22Rv1 (cell line): ENCODE measurements around the gene KAT8.
"Not testable (repeated sequence)": the region's sequence is repeated elsewhere in the genome, so short reads cannot be mapped to it uniquely, and the experiment has no call there.

ENCODE experiments used
- H3K27ac ChIP-seq: fragments of 450-650 bp; 2 replicates; pipeline ENCODE4 v1.5.1; 2017
- ZFX ChIP-seq: fragments of 450-650 bp; IDR thresholded peaks from 2 replicates; pipeline ENCODE4 v1.6.1; 2017; ENCODE audit warnings: antibody characterized with exemption, borderline replicate concordance
- TF ChIP-seq, protein P1 (sequence below): fragments of 450-650 bp; IDR thresholded peaks from 2 replicates; pipeline ENCODE4 v1.5.1; 2017; ENCODE audit warnings: mild to moderate bottlenecking

KAT8 gene

GRCh38 chr16:31168848-31169247, 51.4 kb downstream of the KAT8 start:
- no peak for TF ChIP-seq ZFX
- TF ChIP-seq, protein P1, sequence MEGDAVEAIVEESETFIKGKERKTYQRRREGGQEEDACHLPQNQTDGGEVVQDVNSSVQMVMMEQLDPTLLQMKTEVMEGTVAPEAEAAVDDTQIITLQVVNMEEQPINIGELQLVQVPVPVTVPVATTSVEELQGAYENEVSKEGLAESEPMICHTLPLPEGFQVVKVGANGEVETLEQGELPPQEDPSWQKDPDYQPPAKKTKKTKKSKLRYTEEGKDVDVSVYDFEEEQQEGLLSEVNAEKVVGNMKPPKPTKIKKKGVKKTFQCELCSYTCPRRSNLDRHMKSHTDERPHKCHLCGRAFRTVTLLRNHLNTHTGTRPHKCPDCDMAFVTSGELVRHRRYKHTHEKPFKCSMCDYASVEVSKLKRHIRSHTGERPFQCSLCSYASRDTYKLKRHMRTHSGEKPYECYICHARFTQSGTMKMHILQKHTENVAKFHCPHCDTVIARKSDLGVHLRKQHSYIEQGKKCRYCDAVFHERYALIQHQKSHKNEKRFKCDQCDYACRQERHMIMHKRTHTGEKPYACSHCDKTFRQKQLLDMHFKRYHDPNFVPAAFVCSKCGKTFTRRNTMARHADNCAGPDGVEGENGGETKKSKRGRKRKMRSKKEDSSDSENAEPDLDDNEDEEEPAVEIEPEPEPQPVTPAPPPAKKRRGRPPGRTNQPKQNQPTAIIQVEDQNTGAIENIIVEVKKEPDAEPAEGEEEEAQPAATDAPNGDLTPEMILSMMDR: no peak

DNA sequence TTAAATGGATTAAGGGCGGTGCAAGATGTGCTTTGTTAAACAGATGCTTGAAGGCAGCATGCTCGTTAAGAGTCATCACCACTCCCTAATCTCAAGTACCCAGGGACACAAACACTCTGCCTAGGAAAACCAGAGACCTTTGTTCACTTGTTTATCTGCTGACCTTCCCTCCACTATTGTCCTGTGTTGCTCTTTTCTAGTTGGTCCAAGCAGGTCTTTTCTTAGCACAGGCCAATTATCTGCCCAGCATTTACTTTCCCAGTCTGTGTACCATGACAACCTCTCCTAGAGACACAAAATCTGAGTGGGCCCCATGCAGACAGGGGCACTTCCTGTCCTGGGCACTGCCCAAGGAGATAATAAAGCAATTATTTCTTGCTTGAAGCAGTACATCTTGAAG, 52.6 kb downstream of the KAT8 start:
- not testable (repeated sequence) for H3K27ac ChIP-seq

More at GRCh38 chr16:31168848-31169247, 51.4 kb downstream of the KAT8 start:
- no peak overlapping the region for H3K27ac ChIP-seq

- TF ChIP-seq, protein P1: no peak
- no peak for TF ChIP-seq ZFX
- H3K27ac ChIP-seq: no peak overlapping the region
Observed at GRCh38 chr16:31177136-31177535, 59.7 kb downstream of the KAT8 start.

GRCh38 chr16:31179219-31179746, 61.8 kb downstream of the KAT8 start:
- peak overlapping the region; percentile 94 for H3K27ac ChIP-seq
- TF ChIP-seq, protein P1: no peak

GRCh38 chr16:31179747-31180459, 62.4 kb downstream of the KAT8 start, which contains the start of gene FUS:
FUS (plus strand) TSS chr16:31180139; CDS start chr16:31180215, 76 bp downstream.
- H3K27ac ChIP-seq: peak within 1 kb of the TSS; percentile 94
- TF ChIP-seq ZFX: no peak
- TF ChIP-seq, protein P1: no peak
